H1 (cell line): ENCODE results near the gene TBC1D9B.

Source experiments
- CREB1 ChIP-seq: IDR thresholded peaks from 2 replicates; pipeline ENCODE4 v1.6.1; 2012; ENCODE audit warnings: inconsistent platforms
- CTCF ChIP-seq, 3 experiments: IDR thresholded peaks; 1 replicate in 2 of 3; 2 replicates in 1 of 3; pipeline versions ENCODE4 v1.5.1 to v1.6.1; 2011; ENCODE audit warnings: low read length in 3 of 3, mild to moderate bottlenecking in 3 of 3, inconsistent platforms in 2 of 3, low read depth in 1 of 3, moderate library complexity in 1 of 3; ENCODE audit not compliant: insufficient read depth in 1 of 3; ENCODE audit errors: control extremely low read depth in 1 of 3
- E2F6 ChIP-seq: IDR thresholded peaks from 2 replicates; pipeline ENCODE4 v1.6.1; 2012; ENCODE audit warnings: inconsistent platforms
- EZH2 ChIP-seq: fragments of 200-600 bp; sonication (generic); IDR thresholded peaks from 2 replicates; pipeline ENCODE4 v1.7.1; 2012; ENCODE audit warnings: low read depth, mild to moderate bottlenecking, moderate library complexity, low read length, inconsistent platforms; ENCODE audit not compliant: severe bottlenecking
- MAFK ChIP-seq: IDR thresholded peaks from 2 replicates; pipeline ENCODE4 v1.6.1; 2012; ENCODE audit warnings: low read depth, mild to moderate bottlenecking, improper control_type of control experiment, low read length
- PHF8 ChIP-seq: fragments of 200-600 bp; sonication (generic); conservative IDR thresholded peaks from 2 replicates; pipeline ENCODE4 v1.7.1; 2012; ENCODE audit warnings: low read depth, mild to moderate bottlenecking, inconsistent platforms, low read length, moderate library complexity
- POLR2A ChIP-seq, 2 experiments: IDR thresholded peaks; 1 replicate in 1 of 2; 2 replicates in 1 of 2; pipeline ENCODE4 v1.6.1; 2011; ENCODE audit warnings: low read depth in 2 of 2, low read length in 2 of 2, mild to moderate bottlenecking in 2 of 2; ENCODE audit errors: control extremely low read depth in 1 of 2
- TAF7 ChIP-seq: optimal IDR thresholded peaks from 2 replicates; pipeline ENCODE3; 2011; ENCODE audit warnings: low read depth, mild to moderate bottlenecking, inconsistent platforms, low read length, moderate library complexity, borderline replicate concordance
- YY1 ChIP-seq: IDR thresholded peaks from 2 replicates; pipeline ENCODE4 v1.6.1; 2011; ENCODE audit warnings: low read depth, mild to moderate bottlenecking, low read length

- TF ChIP-seq EZH2 (no peak), CTCF (IDR thresholded peaks at IDR 0.05; ENCODE audit: control extremely low read depth in 1 of 3, insufficient read depth in 1 of 3, low read depth in 1 of 3, low read length in 3 of 3) (no peak), POLR2A (IDR thresholded peaks at IDR 0.05; ENCODE audit: control extremely low read depth in 1 of 2, low read depth in 2 of 2, low read length in 2 of 2) (no peak), CREB1 (no peak), PHF8 (no peak), YY1 (no peak), TAF7 (no peak), MAFK (no peak), E2F6 (no peak)
These were observed 28.0 kb downstream of the TBC1D9B start for GRCh38 chr5:179879690-179880010.
